ENCODE results near the gene LRRC61.
A peak's percentile ranks its signal among the peaks of the same experiment; 100 is the strongest.

LRRC61 gene

DNA sequence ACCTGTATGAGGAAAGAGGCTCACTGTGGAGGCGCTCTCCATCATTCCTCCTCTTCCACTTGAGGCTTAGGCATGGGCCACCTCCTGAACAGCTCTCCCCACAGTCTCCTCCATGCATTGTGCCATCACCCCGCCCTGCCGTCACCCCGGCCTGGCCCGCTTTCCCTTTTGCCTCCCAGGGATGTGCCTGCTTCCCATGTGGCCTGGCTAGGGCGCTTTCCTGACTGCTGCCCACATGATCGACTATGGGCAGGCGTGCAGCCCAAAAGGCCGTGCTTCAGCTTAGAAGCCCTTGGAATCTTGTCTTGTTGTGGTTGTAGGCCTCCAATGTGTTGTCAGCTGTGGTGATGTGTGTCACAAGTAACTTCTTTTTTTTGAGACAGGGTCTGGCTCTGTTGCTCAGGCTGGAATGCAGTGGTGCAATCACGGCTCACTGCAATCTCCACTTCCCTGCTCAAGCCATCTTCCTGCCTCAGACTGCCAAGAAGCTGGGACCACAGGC, 2.0 kb downstream of the LRRC61 start:
- peak; percentile 3 for DNase-seq
- in situ Hi-C loops (cut with HindIII; ENCODE audit: low pct_ligation_motif_present, low pct_unique_long_range_greater_than_20kb, low sequenced_read_pairs), result no loop called here

DNA sequence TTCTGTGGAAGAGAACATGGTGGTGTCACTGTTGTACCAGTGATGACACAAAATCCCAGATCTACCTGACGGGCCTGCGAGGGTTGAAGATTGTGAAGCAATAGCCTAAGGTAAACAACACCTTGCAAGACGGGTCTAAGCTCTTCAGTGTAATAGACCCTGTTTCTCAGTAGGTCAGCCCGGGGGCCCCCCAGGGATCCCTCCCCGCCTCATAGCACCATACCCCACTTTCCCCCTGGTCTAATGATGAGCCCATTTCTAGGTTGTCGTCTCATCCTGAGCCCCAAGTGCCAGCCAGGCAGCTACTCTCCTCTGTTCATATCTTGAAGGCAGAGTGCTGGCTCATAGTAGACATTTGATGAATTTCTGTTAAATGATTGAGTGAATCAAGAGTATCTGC, 2.7 kb downstream of the LRRC61 start:
- no peak for DNase-seq
- in situ Hi-C loops (cut with HindIII; ENCODE audit: low pct_ligation_motif_present, low pct_unique_long_range_greater_than_20kb, low sequenced_read_pairs), result no loop called here

DNA sequence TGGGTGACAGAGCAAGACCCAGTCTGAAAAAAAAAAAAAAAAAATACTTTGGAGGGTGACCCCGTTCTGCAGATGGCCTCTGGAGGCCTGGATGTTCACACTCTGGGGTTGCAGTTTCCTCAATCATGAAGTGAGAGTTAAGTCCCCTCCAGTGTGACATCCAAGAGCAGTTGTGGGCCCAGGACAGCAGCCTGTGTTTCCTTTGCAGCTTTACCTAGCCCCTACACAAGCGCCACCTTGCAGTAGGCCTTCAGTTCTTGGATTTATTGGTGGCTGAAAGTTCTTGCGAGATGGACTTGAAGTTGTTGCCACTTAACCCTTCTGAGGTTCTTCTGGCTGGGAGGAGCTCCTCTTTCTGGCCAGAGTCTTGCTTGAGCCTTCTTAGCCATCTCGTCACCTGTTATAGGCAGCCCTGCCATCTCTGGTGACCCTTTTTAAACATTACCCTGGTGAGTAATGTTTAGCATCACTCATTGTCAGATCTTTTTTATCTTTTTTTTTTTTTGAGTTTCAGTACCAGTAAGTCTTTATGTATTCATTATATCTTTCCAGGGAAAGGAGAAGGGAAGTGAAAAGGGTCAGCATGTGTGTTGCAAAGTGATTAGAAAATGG, 3.6 kb downstream of the LRRC61 start:
- in situ Hi-C loops (cut with HindIII; ENCODE audit: low pct_ligation_motif_present, low pct_unique_long_range_greater_than_20kb, low sequenced_read_pairs), result no loop called here
- DNase-seq, result peak; percentile 69

DNA sequence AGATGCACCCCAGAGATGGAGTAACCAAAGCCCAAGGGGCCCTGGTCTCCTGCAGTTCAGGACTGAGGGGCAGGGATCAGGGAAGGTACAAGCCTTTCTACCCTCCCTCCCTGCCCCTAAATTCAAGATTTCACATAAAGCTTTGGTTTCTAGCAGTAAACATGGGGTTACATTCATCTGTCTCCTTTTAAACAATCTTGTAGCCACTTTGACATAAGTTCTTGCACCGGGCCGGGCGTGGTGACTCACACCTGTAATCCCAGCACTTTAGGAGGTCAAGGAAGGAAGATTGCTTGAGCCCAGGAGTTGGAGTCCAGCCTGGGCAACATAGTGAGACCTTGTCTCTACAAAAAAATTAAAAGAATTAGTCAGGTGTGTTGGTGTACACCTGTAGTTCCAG, 4.2 kb downstream of the LRRC61 start:
- in situ Hi-C loops (cut with HindIII; ENCODE audit: low pct_ligation_motif_present, low pct_unique_long_range_greater_than_20kb, low sequenced_read_pairs), result no loop called here
- DNase-seq, result peak; percentile 14

DNA sequence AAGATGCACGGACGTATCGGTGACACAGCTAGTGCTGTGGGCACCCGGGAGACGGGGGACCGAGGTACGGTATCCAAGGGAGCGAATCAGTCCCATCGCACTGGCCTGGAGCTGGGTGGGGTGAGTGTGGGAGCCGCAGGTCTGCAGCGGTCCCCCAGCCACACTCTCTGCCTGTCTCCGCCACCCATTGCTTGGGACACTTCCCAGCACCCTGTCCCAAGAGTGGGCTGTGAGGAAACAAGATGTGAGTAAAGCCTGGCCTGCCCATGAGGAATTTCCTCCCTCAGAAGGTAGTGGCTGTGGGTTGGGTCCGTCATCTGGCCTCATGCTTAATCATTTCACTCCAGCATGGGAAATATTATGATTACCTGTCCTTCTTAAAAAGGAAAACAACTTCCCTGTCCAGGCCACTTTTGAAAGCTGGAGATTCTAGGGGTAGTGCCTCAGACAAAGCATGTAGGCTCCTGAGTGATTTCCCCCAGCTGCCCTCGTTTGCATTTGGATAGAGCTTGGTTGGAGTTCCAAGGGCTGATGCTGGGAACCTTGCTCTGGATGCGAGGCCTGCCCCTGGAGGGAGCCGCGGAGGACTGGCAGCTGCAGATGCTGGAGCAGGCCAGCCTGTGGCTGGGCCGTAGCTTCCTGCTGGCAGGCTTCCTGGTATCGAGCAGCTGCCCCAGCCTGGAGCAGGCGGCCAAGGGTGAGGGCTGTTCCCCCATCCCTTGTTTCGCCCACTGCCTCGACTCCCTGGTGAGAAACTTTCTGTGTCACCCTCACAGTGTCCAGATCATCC, 6.4 kb downstream of the LRRC61 start:
- in situ Hi-C loops (cut with HindIII; ENCODE audit: low pct_ligation_motif_present, low pct_unique_long_range_greater_than_20kb, low sequenced_read_pairs), result no loop called here
- DNase-seq, result no peak

DNA sequence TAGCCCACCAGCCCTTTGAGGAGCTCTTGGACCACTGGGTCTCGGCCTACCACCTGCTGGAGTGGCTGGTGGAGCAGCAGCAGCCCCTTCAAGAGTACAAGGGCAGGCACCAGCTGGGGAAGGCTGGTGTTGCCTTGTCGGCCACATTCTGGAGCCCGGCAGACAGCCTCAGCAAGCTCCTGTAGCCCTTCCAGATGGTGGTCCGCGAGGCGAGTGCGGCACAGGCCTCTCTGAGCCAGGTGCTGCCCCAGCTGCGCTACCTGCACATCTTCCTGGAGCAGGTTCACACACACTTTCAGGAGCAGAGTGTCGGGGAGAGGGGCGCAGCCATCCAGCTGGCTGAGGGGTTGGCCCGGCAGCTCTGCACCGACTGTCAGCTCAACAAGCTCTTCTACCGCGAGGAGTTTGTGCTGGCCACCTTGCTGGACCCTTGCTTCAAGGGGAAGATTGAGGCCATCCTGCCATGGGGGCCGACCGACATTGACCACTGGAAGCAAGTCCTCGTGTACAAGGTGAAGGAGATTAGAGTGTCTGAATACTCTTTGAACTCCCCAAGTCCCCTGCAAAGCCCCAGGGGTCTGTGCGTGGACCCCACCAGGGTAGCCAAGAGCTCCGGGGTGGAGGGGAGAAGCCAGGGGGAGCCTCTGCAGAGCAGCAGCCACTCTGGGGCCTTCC, 7.2 kb downstream of the LRRC61 start:
- in situ Hi-C loops (cut with HindIII; ENCODE audit: low pct_ligation_motif_present, low pct_unique_long_range_greater_than_20kb, low sequenced_read_pairs), result no loop called here
- no peak for DNase-seq

DNA sequence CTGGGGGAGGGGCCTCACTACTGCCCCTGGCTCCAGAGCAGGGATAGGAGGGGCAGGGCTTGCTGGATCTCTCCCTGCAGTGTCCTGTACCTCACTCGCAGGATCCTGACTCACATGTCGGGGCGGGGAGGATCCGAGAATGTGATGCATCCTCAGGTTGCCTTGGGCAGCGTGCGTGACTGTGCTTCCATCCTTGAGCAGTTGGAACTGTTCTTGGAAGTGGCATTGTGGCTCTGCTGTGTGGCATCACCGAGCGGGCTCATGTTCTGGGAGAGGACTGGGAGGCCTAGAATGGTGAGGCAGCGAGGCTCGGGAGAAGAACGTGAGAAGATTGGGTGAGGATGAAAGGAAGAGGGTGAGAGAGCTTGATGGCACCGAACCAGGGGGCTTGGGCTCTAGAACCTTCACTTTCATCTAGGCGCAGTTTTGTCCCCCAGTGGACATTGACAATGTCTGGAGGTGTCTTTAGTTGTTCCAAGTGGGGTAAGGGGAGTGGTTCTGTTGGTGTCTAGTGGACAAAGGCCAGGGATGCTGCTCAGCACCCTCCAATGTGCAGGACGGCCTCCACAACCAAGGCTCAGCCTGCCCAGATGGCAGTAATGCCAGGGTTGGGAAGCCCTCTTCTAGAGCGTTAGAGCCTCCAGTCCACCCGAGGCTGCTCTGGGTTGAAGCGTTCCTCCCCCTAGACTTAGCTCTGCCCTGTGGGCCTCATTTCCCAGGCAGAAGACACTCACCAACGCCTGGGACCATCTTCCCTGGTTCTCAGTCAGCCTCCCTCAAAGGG, 9.9 kb downstream of the LRRC61 start:
- in situ Hi-C loops (cut with HindIII; ENCODE audit: low pct_ligation_motif_present, low pct_unique_long_range_greater_than_20kb, low sequenced_read_pairs), result no loop called here
- no peak for DNase-seq

DNA sequence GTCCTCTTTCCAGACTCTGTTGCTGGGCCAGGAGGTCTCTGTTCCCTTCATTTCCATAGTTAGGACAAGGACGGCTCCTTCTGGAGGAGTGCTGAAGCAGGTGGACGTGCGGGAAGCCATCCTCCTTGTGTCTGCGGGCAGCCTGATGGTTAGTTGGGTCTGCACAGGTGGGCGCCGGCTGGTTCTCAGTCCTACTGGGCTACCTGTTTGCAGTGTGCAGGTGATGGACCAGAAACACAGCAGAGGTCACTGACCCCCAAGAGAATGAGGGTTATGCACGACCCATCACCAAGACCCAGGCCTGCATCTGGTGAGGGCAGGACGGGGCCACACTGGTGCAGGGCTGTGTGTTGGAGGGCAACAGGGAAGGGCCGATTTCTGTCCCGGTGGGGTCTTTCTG, 10.5 kb downstream of the LRRC61 start:
- in situ Hi-C loops (cut with HindIII; ENCODE audit: low pct_ligation_motif_present, low pct_unique_long_range_greater_than_20kb, low sequenced_read_pairs), result no loop called here
- DNase-seq, result no peak

DNA sequence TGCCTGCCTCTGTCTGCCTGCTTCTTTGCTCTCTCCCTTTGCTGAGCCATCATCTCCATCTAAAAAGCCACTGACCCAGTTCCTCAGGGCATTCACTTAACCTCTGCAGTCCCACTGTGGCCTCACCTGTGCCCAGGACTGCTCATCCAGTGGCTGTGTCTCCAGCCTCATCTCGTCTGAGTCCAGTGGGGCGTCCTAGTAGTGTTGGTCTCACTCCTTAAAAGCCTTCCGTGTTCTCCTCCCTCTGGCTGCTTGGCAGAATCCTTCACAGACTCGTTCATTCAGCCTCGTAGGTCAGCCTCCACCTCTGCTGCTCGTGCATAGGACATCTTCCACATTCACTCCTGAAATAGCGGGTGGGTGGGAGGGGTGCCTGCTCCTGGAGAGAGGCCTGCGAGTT, 11.0 kb downstream of the LRRC61 start:
- in situ Hi-C loops (cut with HindIII; ENCODE audit: low pct_ligation_motif_present, low pct_unique_long_range_greater_than_20kb, low sequenced_read_pairs), result no loop called here
- no peak for DNase-seq

DNA sequence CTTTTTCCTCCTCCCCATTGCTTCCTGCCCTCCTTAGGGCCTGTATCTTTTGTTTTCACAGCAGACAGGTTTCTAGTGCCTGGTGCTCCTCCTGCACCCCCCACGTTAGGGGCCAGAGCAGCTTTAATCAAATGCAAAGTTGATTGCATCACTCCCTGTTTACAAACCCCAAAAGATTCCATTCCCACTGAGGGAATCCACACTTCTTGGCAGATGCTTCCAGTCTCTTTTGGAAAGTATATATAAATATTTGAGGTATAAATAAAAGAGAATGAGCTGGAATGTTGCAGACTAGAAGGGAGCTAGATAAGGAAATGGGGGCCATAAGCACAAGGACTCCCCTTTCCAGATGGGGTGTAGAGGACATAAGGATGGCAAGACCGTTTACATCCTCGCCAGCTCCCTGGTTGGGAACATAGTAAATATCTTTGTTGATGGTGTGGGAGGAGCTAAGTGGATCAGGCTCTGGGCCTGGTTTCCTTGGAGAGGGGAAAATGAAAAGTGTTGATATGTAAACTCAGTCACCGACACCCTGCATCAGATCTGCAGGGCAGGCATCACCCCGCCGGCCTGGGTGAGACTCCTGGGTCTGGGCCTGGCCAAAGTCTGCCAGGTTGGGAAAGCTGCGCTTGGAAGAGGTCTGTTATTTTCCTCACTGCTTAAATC, 12.1 kb downstream of the LRRC61 start:
- DNase-seq, result no peak
- in situ Hi-C loops (cut with HindIII; ENCODE audit: low pct_ligation_motif_present, low pct_unique_long_range_greater_than_20kb, low sequenced_read_pairs), result no loop called here

DNA sequence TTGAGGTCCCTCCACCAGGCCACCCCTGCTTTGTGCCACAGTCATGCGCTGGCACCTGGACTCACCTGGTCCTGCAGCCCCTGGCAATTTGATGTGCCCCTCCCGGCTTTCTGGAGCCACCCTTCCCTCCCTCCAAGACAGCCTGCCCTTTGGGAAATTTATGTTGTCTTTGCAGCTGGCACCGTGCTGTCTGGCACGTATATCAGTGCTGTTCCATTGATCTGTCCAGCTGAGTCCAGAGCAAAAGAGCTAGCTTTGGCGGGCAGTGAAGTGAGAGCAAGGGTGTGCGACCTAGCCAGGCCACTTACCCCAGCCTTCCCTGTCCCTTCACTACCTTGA, 12.6 kb downstream of the LRRC61 start:
- in situ Hi-C loops (cut with HindIII; ENCODE audit: low pct_ligation_motif_present, low pct_unique_long_range_greater_than_20kb, low sequenced_read_pairs), result no loop called here
- no peak for DNase-seq

DNA sequence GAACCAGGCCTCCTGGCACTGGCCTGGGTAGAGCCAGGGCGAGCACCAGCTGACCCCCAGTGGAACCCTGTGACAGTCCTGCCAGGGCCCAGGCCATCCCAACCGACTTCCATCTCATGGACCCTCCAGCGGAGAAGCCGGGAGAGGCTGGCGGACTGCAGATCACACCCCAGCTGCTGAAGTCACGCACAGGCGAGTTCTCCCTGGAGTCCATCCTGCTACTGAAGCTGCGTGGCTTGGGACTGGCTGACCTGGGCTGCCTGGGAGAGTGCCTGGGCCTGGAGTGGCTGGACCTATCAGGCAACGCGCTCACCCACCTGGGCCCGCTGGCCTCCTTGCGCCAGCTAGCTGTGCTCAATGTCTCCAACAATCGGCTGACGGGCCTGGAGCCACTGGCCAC, 13.6 kb downstream of the LRRC61 start:
- in situ Hi-C loops (cut with HindIII; ENCODE audit: low pct_ligation_motif_present, low pct_unique_long_range_greater_than_20kb, low sequenced_read_pairs), result no loop called here
- no peak for DNase-seq

DNA sequence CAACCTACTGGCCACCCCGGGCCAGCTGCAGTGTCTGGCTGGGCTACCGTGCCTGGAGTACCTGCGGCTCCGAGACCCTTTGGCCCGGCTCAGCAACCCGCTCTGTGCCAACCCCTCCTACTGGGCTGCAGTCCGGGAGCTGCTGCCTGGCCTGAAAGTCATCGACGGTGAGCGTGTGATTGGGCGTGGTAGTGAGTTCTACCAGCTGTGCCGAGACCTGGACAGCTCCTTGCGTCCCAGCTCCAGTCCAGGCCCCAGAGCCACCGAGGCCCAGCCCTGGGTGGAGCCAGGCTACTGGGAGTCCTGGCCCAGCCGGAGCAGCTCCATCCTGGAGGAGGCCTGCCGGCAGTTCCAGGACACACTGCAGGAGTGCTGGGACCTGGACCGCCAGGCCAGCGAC, 14.0 kb downstream of the LRRC61 start:
- in situ Hi-C loops (cut with HindIII; ENCODE audit: low pct_ligation_motif_present, low pct_unique_long_range_greater_than_20kb, low sequenced_read_pairs), result no loop called here
- DNase-seq, result no peak

DNA sequence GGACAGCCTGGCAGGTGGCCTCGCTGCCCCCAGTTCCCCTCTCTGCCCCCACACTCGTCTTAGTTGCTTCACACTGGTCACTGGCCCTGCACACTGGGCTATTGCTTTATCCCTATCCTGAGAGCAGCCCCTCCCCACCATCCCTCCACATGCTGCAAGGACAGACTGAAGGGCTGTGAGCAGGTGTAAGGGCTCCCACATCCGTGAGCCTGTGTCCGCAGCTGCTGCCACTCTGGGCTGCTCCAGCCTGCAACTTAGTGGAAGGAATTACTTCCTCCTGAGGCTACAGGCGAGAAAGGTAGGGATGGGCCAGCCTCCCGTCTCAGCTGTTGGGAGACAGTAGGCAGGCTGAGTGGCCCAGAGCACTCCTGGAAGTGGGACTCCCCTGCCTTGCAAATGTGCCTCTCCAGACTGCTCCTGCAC, 14.5 kb downstream of the LRRC61 start:
- DNase-seq, result no peak
- in situ Hi-C loops (cut with HindIII; ENCODE audit: low pct_ligation_motif_present, low pct_unique_long_range_greater_than_20kb, low sequenced_read_pairs), result no loop called here

DNA sequence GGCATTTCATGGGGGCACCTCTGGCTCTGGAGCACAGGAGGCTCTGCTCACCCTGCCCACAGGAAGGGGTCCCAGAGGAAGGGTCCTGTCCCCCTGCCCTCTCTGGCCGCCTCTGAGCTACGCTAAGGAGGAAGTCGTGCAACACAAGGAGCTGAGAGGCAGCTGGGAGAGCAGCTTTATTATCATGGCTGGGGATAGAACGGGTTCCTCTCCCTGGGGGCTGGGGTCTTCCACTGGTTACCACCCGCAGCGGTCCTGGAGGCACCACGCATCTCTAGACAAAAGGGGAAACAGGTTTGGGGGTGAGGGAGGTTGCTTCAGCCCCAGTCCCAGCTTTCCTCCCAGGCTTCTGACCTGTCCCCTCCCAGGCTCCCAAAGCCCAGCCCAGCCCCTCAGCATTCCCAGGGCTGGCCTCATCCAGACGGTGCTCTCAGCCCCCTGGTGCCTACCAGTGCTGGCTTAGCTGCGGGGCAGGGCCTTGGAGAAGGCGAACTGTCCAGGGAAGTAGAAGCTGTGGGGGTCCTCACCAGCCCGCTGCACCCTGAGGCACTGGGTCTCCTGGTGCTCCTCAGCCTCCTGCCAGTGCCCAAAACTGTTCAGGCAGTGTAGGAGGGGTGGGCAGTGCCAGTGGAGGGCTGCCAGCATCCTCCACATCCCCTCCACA, 15.1 kb downstream of the LRRC61 start:
- in situ Hi-C loops (cut with HindIII; ENCODE audit: low pct_ligation_motif_present, low pct_unique_long_range_greater_than_20kb, low sequenced_read_pairs), result no loop called here
- no peak for DNase-seq

DNA sequence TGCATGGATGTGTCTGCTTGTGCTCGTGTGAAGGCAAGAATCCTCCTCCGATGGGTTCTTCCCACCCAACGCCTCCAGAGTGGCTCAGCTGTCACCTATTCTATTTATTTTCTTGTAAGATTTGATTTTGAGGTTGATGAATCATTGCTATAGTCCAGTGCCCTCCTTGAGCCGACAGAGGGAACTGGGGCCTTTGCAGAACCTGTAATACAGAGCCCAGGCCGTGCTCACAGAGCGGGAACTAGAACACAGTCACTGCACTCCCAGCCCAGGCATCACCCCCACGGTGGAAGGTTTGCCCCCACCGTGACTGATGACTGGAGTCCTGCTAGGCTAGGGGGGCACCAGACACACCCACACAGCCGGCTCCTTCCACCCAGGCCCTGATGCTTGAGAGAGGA, 16.3 kb downstream of the LRRC61 start:
- DNase-seq, result peak; percentile 92
- in situ Hi-C loops (cut with HindIII; ENCODE audit: low pct_ligation_motif_present, low pct_unique_long_range_greater_than_20kb, low sequenced_read_pairs), result no loop called here

DNA sequence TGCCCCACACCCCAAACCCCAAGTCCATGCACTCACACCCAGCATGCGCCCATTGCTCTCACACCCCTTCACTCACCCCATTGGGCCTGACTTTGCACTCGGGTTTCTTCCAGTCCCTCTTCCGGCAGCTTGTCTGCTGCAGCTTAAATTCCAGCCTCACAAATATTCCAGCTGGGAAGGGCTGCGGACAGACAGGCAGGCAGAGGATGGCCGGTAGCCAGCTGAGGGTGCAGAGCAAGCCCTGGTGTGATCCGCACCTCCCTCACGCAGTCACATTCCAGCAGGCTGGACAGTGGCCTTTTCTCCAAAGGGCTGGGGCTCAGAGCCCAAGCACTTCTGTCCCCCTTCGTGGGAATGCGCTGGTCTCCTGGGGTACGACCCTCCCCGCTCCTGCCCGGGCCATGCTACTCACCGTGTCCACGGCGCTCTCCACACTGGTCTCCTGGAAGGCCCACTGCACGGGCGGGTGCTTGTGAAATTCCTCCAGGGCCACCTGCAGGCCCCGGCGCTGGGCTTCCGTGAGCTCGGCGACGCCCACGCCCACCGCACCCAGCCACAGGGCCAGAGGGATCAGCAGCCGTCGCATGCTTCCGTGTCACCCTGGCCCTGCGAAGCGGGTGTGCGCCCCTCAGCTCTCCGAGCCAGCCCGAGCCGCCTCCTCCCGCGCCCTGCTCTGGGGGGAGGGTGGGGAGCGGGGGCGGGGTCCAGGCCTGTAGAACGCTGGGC, 17.0 kb downstream of the LRRC61 start:
- peak; percentile 74 for DNase-seq

DNA sequence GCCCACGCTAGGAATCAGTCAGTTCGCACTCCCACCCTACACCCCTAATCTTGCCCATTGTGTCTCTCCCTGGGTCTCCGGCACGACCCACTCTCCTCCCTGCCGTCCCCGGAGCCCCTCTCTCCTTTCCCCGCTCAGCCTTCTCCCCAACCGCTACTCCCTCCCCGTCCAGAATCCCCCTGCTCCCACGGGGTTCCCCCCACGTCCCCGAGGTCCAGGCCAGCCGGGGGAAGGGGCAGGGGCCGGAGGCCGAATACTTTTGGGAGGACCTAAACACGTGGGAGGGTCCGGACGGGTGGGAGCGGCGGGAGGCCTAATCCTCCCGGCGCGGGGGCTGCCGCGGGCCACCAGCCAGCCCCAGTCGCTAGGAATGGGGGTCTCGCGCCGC, 17.7 kb downstream of the LRRC61 start:
- no peak for DNase-seq
- in situ Hi-C loops (cut with HindIII; ENCODE audit: low pct_ligation_motif_present, low pct_unique_long_range_greater_than_20kb, low sequenced_read_pairs), result no loop called here

More for the DNA sequence above, 17.0 kb downstream of the LRRC61 start:
- in situ Hi-C loops (cut with HindIII; ENCODE audit: low pct_ligation_motif_present, low pct_unique_long_range_greater_than_20kb, low sequenced_read_pairs), result no loop called here

Data from ACHN (cell line).